Islet of Langerhans (tissue), 1 donor: ENCODE data around the gene ALDOA.

Source experiments
- FAIRE-seq: peaks from one replicate; lab custom pipeline; 2011; peaks lifted over from hg19 to GRCh38; lab: Jason Lieb, UNC

ALDOA gene

DNA sequence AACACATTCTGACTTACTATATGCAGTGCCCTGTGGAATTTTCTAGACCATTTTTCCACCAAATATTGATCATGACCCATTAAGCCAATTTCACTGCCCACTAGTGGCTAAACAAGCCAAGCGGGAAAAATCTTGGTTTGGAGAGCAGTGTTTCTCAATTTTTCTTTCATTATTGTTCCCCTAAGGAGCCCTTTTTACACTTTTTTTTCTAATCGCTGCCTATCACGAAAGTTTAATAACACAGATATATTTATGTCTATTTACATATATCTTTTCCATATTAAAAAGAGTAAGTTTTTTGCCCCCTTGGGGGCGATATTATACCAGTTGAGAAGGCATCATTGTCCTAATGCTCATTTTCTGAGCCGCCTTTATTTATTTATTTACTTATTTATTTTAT lies 23.7 kb upstream of the ALDOA start:
- peak; percentile 58 for FAIRE-seq

DNA sequence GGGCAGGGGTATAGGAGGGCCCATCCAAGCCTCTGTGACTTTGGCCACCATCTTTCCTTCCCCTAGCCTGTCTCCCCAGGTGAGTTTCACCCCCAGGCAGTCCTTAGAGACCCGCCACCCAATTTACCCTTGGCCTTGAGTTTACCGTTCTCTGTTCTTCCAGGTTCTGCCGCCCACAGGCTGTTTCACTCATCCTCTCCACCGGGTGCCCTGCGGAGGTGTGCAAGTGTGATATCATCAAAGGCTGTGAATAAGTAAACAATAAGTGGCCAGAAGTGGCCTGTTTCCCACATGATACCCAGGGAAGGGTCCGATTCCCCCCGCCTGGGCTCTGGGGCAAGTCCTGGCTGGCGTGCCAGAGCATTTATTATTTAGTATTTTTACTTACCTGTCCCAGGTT lies 19.4 kb upstream of the ALDOA start:
- FAIRE-seq, result no peak

DNA sequence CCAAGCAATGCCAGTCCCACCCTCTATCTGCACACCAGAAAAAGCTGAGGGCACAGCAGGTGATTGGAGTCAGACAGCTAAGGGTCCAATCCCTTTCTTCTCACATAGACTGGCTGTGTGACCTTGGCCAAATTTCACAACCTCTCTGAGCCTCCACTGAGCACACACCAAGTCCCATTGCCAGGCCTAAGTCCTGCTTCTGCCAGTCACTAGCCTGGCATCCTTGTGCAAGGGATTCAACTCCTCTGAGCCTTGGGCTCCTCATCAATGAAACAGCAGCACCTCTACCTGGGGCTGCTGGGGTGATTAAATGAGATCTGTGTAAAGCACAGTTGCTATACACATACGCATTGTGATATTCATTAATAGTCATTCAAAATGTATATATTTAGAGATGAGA lies 19.0 kb upstream of the ALDOA start:
- FAIRE-seq, result no peak

DNA sequence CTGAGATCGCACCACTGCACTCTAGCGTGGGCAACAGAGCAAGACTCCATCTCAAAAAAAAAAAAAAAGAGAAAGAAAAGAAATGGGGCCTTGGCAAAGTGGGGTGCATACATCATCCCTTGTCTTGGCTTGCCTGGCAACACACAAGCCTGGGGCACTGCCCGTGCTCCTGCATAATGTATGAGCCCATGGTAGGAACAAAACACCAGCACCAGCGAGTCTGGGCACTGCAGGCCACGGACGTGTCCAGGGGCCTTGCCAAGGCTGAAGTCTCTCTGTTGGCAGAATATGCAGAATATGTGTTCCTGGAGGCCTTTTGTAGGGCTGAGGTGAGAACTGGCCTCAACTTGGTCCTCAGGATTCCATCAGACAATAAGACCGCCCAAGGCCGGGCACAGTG lies 15.7 kb upstream of the ALDOA start:
- FAIRE-seq, result no peak

DNA sequence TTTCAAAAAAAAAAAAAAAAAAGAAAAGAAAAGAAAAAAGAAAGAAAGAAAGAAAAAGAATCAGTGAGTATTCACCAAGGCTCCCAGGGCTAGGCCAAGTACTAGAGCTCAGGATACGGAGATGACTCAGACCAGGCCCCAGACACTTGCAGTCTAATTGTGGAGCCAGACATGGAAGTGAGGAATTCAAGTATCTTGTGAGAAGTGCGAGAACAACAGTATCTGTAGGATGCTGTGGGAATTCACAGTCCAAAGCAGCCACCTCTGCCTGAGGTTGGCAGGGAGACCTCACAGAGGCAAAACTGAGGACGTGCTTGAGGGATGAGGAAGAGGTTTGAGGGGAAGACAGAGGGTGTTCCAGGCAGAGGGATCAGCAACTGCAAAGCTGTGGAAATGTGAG lies 14.0 kb upstream of the ALDOA start:
- FAIRE-seq, result no peak

DNA sequence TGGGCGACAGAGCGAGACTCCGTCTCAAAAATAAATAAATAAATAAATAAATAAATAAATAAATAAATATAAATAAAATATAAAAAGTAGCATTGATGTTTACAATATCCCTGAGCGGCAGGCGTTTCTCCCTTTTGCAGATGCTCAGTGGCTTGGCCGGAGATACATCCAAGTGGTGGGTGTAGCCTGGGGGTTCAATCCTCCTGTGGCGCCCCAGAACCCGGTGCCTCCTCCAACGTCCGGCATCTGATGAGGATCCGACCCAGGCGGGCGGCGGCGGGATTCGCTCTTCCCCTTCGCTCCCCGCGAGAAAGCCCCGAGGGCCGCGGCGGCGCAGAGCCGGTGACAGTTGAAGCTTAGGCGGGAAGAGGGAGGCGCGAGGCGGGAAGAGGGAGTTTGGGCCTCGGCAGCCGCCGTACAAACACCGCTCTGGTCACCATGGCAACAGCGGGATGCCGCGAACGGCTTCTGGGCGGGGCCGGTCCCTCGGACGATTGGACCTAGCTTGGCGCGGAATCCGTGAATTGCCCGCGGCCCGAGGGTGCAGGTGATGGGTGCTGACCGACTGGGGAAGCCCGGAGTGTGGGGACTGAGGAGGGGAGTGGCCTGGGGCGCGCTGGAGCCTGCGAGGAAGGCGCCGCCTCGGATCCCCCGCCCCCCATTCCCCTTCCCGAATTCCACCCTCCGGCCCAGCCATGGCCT lies 12.7 kb upstream of the ALDOA start:
- FAIRE-seq, result no peak

DNA sequence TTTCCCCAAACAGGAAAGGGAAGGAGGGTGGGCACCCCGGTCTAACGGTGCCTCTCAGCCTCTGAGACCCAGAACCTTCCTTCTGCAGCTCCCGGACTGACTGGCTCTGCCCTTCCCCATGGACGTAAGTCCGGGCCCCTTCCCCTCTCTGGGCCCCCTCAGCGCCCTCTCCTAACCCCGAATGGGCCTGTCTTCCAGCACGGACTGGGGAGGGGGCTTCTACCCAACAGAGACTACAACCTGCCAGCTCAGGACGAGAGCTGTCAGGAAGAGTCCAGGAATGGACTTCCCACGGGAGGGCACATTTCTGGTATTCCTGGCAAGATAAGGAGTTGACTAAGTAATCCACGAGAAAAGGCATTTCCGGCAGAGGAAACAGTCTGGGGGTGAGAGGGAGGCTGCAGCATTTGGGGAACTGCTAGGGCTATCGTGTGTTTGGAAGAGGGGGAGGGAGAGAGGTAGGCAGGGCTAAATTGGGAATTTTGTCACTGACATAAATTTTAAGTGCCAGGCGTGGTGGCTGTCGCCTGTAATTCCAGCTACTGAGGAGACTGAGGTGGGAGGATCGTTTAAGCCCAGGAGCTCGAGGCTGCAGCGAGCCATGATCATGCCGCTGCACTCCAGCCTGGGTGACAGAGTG lies 12.1 kb upstream of the ALDOA start:
- no peak for FAIRE-seq

DNA sequence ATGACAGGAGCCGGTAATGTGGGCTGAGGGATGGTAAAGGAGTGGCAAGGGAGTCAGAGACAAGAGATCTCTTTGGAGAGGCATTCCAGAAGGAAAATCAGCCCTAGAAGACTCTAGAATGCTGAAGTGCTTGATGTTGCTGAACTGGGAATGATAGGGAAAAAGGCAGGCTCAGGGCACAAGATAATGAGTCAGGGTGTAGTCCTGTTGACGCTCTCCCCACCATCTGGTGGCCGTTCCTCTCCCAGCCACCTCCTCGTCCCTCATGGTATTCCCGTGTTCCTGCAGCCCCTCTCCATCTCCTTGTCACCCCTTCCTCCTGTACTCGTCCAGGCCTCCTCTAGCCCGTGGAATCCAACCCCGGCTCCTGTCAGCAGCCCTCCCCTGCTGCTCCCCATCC lies 11.1 kb upstream of the ALDOA start:
- FAIRE-seq, result no peak

DNA sequence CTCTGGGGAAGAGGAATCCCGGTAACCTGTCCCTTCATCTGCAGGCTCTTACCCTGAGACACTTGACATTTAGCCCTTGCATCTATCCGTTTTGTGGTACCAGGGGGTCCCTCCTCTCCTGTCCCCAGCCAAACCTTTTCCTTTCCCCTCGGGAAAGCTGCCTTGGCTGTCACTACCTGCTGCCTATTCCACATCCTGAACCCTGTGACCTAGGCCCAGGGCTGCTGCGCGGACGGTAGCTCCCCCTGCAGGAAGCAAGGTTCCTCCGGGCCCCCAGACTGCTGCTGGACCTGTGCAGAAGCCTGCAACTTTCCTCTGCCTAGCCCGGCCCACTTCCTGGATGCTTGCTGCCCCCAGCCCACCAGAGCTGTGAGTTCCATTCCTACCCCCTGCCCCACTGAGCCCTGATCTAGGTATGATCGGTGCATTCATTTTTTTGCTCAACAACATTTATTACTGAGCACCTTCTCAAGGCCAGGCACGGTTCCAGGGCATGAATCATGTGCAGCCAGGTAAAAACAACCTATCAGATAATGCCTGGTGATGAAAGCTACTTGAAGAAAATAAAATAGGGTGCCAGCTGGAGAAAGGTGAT lies 10.5 kb upstream of the ALDOA start:
- peak; percentile 27 for FAIRE-seq

DNA sequence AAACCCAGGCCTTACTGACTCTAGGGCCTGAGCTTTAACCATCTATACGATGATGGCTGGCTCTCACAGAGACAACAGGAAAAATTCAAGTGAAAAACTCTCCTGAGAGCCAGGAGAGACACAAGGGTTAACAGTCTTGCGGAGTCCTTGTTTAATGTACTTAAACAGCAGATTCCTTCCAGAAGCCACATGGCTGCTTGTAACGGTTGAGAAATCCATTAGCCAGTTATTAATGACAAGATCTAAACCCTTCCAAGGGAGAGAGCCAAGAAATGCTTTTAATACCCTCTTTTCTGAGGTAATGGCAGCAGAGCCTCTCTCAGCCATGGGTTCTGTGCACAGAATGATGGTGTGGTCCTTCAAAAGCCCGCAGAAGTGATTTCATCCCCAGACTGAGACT lies 5.2 kb upstream of the ALDOA start:
- no peak for FAIRE-seq

DNA sequence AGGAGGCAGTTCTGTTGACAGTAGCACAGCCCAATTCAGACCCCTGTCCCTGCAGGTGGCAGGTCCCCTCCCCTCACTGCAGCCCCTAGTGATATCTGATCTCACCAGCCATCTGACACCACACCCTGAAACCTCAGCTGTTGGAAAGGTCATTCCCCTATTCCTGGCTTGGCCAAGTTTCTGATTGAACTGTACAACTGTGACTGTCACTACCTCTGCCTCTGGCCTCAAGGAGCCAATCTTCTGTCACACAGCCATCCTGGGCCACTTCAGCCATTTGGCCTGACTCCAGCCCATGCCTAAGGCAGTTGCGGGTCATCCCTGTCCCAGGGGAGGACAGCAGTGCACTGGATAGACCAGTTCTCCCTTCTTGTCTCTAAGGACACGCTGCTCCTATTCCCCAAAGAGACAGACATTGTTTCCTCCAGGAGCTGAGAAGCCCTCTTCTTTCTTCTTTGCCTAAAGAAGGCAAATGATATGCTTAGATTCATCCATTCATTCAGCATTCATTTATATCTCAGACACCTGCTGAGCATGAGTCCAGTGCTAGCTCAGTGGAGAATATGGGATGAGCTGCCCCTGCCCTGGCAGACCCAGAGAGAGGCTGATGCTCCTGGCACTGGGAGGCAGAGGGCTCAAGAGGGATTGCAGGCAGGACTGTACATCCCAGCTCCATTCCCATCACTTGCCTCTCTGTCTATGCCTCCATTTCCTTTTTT lies 4.6 kb upstream of the ALDOA start:
- FAIRE-seq, result no peak

DNA sequence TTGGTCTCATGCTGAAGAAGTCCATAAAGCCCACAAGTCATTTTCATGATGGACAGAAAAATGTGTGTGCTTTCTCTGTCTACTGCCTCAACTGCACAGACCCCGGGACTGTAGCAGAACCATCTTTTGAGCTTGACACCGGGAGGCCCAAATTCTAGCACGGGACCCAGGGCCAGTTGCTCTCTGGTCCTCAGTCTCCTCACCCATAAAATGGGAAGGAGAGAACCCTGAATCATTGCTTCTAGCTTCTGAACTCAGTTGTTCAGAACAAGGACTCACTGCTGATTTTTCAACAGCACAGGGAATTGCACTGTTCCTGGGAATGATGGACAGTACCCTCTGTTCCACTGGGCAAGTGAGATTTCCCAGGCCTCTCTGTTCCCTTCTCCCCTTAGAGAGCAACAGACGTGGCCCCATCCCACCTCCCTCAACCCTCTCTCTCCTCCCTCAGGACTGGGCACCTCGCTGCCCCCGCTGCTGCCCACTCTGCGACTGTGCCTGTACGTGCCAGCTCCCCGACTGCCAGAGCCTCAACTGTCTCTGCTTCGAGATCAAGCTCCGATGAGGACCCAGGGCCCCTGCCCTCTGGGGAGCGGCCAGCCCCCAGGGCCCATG lies 2.2 kb upstream of the ALDOA start:
- no peak for FAIRE-seq

DNA sequence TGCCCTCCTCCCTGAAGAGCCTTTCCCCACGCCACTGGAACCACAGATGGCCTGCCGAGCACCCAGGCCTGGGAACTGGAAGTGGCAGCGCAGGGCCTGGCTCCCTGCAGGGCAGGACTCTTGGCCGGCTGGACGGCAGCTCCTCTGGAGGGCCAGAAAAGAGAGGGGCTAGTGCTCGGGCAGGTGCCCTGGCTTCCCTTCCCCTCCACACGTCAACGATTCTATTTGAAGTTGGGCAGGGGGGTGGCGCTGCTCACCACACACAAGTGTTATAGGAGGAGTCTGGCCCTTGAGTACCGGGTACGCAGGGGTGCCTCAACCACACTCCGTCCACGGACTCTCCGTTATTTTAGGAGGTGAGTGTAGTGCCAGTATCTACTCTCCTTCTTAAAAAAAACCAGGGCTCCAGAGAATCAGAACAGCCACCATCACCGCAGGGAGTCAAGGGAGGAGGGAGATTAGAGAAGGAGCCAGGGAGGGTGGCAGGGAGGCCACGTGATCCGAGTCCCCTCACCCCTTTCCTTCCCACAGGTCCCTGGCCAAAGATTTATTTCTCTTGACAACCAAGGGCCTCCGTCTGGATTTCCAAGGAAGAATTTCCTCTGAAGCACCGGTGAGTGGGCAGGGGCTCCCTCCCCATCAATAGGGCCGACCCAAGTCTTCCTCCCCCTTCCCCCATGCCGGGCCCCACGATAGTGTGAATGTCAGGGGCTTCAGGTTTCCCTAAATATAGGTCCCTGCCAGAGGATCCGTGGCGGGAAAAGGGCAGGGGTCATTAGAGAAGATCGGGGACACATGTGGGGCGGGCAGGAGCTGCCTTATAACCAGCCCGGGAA lies 1.4 kb upstream of the ALDOA start:
- no peak for FAIRE-seq

DNA sequence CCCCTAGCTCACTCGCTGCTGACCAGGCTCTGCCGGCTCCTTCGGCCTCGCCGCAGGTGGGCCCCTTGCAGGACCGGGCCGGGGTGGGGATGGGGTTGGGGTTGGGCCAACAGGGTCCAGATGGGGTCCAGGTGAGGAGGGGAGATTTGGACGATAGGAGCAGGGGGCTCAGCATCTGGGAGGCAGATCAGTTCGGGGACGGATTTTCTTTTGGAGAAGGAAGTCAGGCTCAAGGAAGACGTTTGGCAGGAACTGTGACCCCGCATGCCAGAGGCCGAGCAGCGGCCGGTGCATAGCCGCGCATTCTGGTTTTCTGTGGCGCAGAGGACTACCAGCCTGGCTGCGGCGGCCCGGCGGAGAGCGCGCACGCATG lies 845 bp upstream of the ALDOA start:
- FAIRE-seq, result no peak

DNA sequence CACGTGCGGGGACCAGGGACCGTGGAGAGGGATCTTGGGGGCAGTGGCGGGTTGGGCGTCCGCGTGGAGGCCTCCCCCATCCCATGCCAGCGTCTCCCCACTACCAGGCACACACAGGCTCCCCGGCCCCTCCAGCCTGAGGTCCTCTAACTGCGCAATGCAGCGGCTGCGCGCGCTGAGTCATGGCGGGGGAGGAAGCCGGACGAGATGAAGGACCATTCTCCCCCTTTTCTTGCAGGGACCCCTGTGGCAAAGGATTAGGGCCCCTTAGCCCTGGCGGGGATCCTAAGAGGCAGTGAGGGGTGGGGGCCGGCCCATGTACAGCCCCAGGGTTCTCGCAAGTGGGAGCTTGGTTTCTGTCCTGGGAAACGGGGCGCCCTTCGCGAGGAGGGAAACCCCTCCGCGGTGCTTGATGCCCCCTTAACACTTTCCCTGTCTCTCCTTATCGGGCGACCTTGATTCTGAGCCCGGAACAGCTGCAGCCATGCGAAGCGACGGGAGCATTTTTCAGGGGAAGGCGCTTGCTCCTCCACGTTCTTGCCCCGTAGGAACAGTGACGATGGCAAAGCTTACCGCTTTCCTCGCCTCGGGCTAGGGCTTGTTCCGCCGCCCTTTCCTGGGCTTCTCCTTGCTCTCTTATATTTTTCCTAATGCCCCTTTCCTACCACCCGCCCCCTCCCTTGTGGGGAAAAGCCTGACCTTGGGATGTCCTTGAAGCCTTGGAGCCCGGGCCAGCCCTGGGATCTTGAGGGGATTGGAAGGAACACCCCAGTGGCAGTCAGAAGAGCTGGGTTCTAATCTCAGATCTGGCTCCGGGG lies 592 bp downstream of the ALDOA start:
- no peak for FAIRE-seq

DNA sequence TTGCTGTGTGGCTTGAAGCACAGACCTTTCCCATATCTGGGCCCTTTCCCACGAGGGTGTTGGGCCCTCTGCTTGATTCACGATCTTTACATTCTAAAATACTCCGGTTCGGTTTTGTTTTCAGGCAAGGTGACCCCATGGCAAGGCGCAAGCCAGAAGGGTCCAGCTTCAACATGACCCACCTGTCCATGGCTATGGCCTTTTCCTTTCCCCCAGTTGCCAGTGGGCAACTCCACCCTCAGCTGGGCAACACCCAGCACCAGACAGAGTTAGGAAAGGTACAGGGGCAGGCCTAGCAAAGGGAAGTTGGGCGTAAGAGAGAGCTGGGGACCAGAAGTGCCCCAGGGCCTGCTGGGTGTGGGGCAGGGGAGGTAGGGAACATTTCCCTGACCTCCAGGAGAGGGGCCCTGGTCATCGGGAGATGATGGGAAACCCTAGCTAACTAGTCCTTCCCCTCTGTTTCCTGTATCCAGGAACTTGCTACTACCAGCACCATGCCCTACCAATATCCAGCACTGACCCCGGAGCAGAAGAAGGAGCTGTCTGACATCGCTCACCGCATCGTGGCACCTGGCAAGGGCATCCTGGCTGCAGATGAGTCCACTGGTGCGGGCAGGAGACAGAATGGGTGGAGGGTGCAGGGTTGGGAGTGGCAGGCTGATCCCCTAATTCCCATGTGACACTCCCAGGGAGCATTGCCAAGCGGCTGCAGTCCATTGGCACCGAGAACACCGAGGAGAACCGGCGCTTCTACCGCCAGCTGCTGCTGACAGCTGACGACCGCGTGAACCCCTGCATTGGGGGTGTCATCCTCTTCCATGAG lies 1.4 kb downstream of the ALDOA start:
- FAIRE-seq, result no peak

DNA sequence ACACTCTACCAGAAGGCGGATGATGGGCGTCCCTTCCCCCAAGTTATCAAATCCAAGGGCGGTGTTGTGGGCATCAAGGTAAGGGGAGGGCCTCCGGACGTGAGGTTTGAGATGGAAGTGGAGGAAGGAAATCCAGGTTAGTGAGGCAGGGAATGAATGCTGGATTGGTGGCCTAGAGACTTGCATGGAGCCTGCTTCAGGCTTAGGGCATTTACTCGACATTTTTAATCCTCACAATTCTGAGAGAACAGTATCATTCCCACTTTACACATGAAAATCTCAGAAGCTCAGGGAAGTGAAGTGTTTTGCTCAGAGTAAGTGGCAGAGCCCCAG lies 2.0 kb downstream of the ALDOA start:
- no peak for FAIRE-seq

DNA sequence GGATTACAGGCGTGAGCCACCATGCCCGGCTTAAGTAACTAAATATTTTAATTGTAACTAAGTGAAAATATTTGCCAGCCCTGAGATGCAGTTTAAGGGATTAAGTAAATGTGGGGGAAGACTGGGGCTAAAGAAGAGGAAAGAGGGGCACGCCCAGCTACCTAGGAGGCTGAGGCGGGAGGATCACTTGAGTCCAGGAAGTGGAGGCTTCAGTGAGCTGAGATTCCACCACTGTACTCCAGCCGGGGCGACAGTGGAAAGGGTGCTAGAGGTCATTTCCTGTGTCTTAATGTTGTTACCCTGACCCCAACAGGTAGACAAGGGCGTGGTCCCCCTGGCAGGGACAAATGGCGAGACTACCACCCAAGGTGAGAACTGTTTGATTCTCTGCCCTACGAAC lies 2.8 kb downstream of the ALDOA start:
- no peak for FAIRE-seq

DNA sequence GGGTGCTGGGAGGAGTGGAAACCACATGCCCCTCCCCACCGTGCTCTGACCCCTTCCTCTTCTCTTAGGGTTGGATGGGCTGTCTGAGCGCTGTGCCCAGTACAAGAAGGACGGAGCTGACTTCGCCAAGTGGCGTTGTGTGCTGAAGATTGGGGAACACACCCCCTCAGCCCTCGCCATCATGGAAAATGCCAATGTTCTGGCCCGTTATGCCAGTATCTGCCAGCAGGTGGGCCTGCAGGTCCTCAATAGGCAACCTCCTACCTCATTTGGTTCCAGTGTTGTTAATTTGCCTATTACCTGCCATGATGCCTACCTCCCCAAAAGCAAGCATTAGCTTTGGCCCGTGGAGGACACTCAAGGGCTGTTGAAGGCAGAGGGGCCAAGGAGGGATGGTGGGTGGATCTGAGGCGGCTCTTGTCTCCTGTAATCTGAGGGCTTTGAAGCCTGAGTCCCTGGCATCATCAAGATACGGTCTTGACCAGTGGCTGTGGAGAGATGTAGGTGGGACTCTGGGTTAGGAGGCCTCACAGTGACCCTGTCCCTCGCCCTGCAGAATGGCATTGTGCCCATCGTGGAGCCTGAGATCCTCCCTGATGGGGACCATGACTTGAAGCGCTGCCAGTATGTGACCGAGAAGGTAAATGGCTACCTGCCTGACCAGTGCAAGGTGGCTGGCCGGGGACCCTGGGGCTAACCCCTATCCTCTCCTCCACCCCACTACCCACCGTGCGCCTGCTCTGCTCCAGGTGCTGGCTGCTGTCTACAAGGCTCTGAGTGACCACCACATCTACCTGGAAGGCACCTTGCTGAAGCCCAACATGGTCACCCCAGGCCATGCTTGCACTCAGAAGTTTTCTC lies 3.4 kb downstream of the ALDOA start:
- FAIRE-seq, result no peak
